ENCODE results near the gene TJP3. TPM values are rescaled to one million over a fixed set of nuclear protein-coding genes. Genes with fewer than 3 reads are reported as not detected.

TJP3 gene
- total RNA-seq, 2 experiments from 2014 or later = 8.2 to 9.0 TPM

GRCh38 chr19:3768748-3769099 is 60.5 kb downstream of the TJP3 start:
- no peak for DNase-seq
- Histone ChIP-seq H3K4me3 (ENCODE audit: low read length) (no peak overlapping the region), H3K27ac (ENCODE audit: low read depth in 1 of 2, low read length in 2 of 2) (no peak overlapping the region), H3K27me3 (ENCODE audit: control insufficient read depth in 1 of 2, insufficient read depth in 2 of 2, low read length in 2 of 2) (no peaks in the 10 kb centered on the region), H3K36me3 (ENCODE audit: insufficient read depth, low read length) (peaks cover 38% of the 10 kb centered on the region), H3K9me3 (ENCODE audit: control insufficient read depth in 1 of 2, insufficient read depth in 1 of 2, low read length in 2 of 2) (no peaks in the 10 kb centered on the region), H3K4me1 (ENCODE audit: insufficient read depth, low read length) (peaks cover 21% of the 10 kb centered on the region)
- intact Hi-C loops (cut with DNase I, micrococcal nuclease) = loop anchor here in 1 of 2 experiments (10.0 kb wide), 1 partner anchor 334 kb away; no protein-coding TSS in a partner anchor
- Mint-ChIP-seq H3K4me3 (no peak overlapping the region), H3K9me3 (no peaks in the 10 kb centered on the region), H3K27me3 (no peaks in the 10 kb centered on the region), H3K4me1 (ENCODE audit: low read depth) (peaks cover 5% of the 10 kb centered on the region), H3K27ac (no peak overlapping the region), H3K36me3 (ENCODE audit: low read depth) (peaks cover 31% of the 10 kb centered on the region)
- no peak for ATAC-seq (ENCODE audit: poor library complexity)
- CTCF ChIA-PET = no interaction called here
- POLR2A ChIA-PET = no interaction called here
- no peak for TF ChIP-seq CTCF (IDR thresholded peaks at IDR 0.05)

GRCh38 chr19:3769494-3769893 is 61.3 kb downstream of the TJP3 start:
- no peak overlapping the region for H3K27ac Mint-ChIP-seq
- no peaks in the 10 kb centered on the region for H3K27me3 Mint-ChIP-seq
- no peak for ATAC-seq (ENCODE audit: poor library complexity)
- Histone ChIP-seq H3K4me3 (ENCODE audit: low read length) (no peak overlapping the region), H3K27me3 (ENCODE audit: control insufficient read depth in 1 of 2, insufficient read depth in 2 of 2, low read length in 2 of 2) (no peaks in the 10 kb centered on the region), H3K27ac (ENCODE audit: low read depth in 1 of 2, low read length in 2 of 2) (no peak overlapping the region), H3K9me3 (ENCODE audit: control insufficient read depth in 1 of 2, insufficient read depth in 1 of 2, low read length in 2 of 2) (no peaks in the 10 kb centered on the region), H3K36me3 (ENCODE audit: insufficient read depth, low read length) (peaks cover 38% of the 10 kb centered on the region), H3K4me1 (ENCODE audit: insufficient read depth, low read length) (peaks cover 18% of the 10 kb centered on the region)
- intact Hi-C loops (cut with DNase I, micrococcal nuclease) = loop anchor here in 1 of 2 experiments (10.0 kb wide), 1 partner anchor 335 kb away; no protein-coding TSS in a partner anchor
- CTCF ChIA-PET = no interaction called here
- H3K9me3 Mint-ChIP-seq = no peaks in the 10 kb centered on the region
- no peak for TF ChIP-seq CTCF (IDR thresholded peaks at IDR 0.05)
- no peak for DNase-seq
- POLR2A ChIA-PET = no interaction called here
- no peak overlapping the region for H3K4me3 Mint-ChIP-seq
- peaks cover 31% of the 10 kb centered on the region for H3K36me3 Mint-ChIP-seq (ENCODE audit: low read depth)
- H3K4me1 Mint-ChIP-seq (ENCODE audit: low read depth) = peaks cover 5% of the 10 kb centered on the region

- no peak overlapping the region for H3K27ac ChIP-seq (ENCODE audit: low read depth in 1 of 2, low read length in 2 of 2)
- DNase-seq (no peak), ATAC-seq (ENCODE audit: poor library complexity) (no peak)
- no peaks in the 10 kb centered on the region for H3K9me3 ChIP-seq (ENCODE audit: control insufficient read depth in 1 of 2, insufficient read depth in 1 of 2, low read length in 2 of 2)
- peaks cover 32% of the 10 kb centered on the region for H3K36me3 ChIP-seq (ENCODE audit: insufficient read depth, low read length)
- no peak overlapping the region for H3K4me3 ChIP-seq (ENCODE audit: low read length)
- no peaks in the 10 kb centered on the region for H3K27me3 ChIP-seq (ENCODE audit: control insufficient read depth in 1 of 2, insufficient read depth in 2 of 2, low read length in 2 of 2)
- peaks cover 14% of the 10 kb centered on the region for H3K4me1 ChIP-seq (ENCODE audit: insufficient read depth, low read length)
- intact Hi-C loops (cut with DNase I, micrococcal nuclease) = no loop called here
- H3K4me3 Mint-ChIP-seq = no peak overlapping the region
- no peaks in the 10 kb centered on the region for H3K9me3 Mint-ChIP-seq
- H3K27me3 Mint-ChIP-seq = no peaks in the 10 kb centered on the region
- peaks cover 31% of the 10 kb centered on the region for H3K36me3 Mint-ChIP-seq (ENCODE audit: low read depth)
- peaks cover 5% of the 10 kb centered on the region for H3K4me1 Mint-ChIP-seq (ENCODE audit: low read depth)
- H3K27ac Mint-ChIP-seq = no peak overlapping the region
- ChIA-PET POLR2A (no interaction called here), CTCF (no interaction called here)
- no peak for TF ChIP-seq CTCF (IDR thresholded peaks at IDR 0.05)
Measured at GRCh38 chr19:3770136-3770999, 62.2 kb downstream of the TJP3 start.

Data from CD4-positive, alpha-beta T cell (primary cell).